ENCODE results near the gene KIF3A. TPM values are rescaled to one million over a fixed set of nuclear protein-coding genes. Genes with fewer than 3 reads are reported as not detected.

The KIF3A gene
- total RNA-seq, 1 experiment from 2014 or later, result 13.2 TPM

GRCh38 chr5:132776131-132776937, 39.0 kb upstream of the KIF3A start:
- no CpG with 5 or more reads among the region's 39 CpGs for WGBS (ENCODE audit: extremely low coverage, insufficient read length, low lambda C conversion rate)
- H3K4me1 Mint-ChIP-seq, result peaks cover 25 to 30% of the 10 kb centered on the region in 2 experiments
- peaks cover 2% of the 10 kb centered on the region; the same call in 1 of the 2 replicates for H3K79me2 ChIP-seq (ENCODE audit: insufficient read depth, low read length)

More at GRCh38 chr5:132776131-132776937, 39.0 kb upstream of the KIF3A start:
- H2BK15ac ChIP-seq (ENCODE audit: low read depth, low read length), result no peak overlapping the region
- H3K4me2 ChIP-seq (ENCODE audit: insufficient read depth, insufficient read length, low read length), result peak overlapping the region; percentile 67
- no peak overlapping the region for H2BK120ac ChIP-seq (ENCODE audit: low read depth, low read length, poor library complexity, severe bottlenecking)
- H3K23ac ChIP-seq (ENCODE audit: insufficient read length, low read depth, low read length), result no peak overlapping the region
- no peak overlapping the region for H3K4ac ChIP-seq (ENCODE audit: low read depth, low read length)
- no peak overlapping the region for H2AK5ac ChIP-seq (ENCODE audit: insufficient read length, low read length)
- no peak overlapping the region for H2BK20ac ChIP-seq (ENCODE audit: low read depth, low read length, poor library complexity, severe bottlenecking)
- Mint-ChIP-seq H3K27ac (no peak overlapping the region), H3K9me3 (no peaks in the 10 kb centered on the region; a peak in 1 of 5 replicates), H3K36me3 (ENCODE audit: insufficient read depth in 1 of 3, low read depth in 3 of 3) (no peaks in the 10 kb centered on the region), H3K4me3 (peak overlapping the region; percentile 65 to 80), H3K27me3 (ENCODE audit: low read depth) (peaks cover 71% of the 10 kb centered on the region)
- H4K91ac ChIP-seq (ENCODE audit: insufficient read length, low read depth, low read length), result no peak overlapping the region
- H3K27ac ChIP-seq (ENCODE audit: insufficient read length, low read depth, low read length), result no peak overlapping the region
- H2BK5ac ChIP-seq (ENCODE audit: insufficient read length, low read length), result no peak overlapping the region
- no peak overlapping the region for H4K8ac ChIP-seq (replicated peaks; ENCODE audit: insufficient read length, low read depth, low read length)
- peaks cover 13% of the 10 kb centered on the region for H3K23me2 ChIP-seq (ENCODE audit: insufficient read length, low read depth, low read length, poor library complexity, severe bottlenecking)
- no peak overlapping the region for H2AFZ ChIP-seq (ENCODE audit: low read length)
- no peak overlapping the region for H3K56ac ChIP-seq (ENCODE audit: insufficient read length, low read depth, low read length)
- H4K20me1 ChIP-seq (ENCODE audit: control insufficient read depth, insufficient read depth, insufficient read length), result no peaks in the 10 kb centered on the region
- no peak overlapping the region for H4K5ac ChIP-seq (ENCODE audit: insufficient read length, low read depth, low read length)
- H3K14ac ChIP-seq (ENCODE audit: insufficient read depth, low read length), result no peak overlapping the region
- H3K79me1 ChIP-seq (ENCODE audit: insufficient read depth, low read depth, low read length, poor library complexity, severe bottlenecking), result peaks cover 2% of the 10 kb centered on the region
- no peaks in the 10 kb centered on the region for H3K9me3 ChIP-seq (ENCODE audit: control insufficient read depth, low read depth, low read length)
- no peak overlapping the region for H2BK12ac ChIP-seq (ENCODE audit: insufficient read length, low read depth, low read length)
- H3K9ac ChIP-seq (ENCODE audit: extremely low read depth, insufficient read length, low read length), result no peak overlapping the region
- H3K27me3 ChIP-seq (ENCODE audit: insufficient read depth, low read length), result peaks cover 16% of the 10 kb centered on the region; the same call in 1 of the 2 replicates
- peak; percentile 27; the same call in 2 of the 3 replicates for TF ChIP-seq CTCF (conservative IDR thresholded peaks at IDR 0.05)
- H3K18ac ChIP-seq (ENCODE audit: insufficient read length, low read depth, low read length), result no peak overlapping the region
- DNase-seq, result peak; percentile 41
- H3T11ph ChIP-seq (ENCODE audit: low read length), result no peak overlapping the region
- H3K4me1 ChIP-seq (ENCODE audit: insufficient read depth, low read length), result peaks cover 8% of the 10 kb centered on the region; the same call in 1 of the 2 replicates
